Adrenal gland (tissue), 12 donors: Measurements from ENCODE around the gene STAB2. TPM values are rescaled to one million over a fixed set of nuclear protein-coding genes. Genes with fewer than 3 reads are reported as not detected.

Experiments
- DNase-seq, 7 donors: peaks; one replicate each; pipeline ENCODE4 v3.0.0-alpha.2; 2019 to 2020
- H3K27ac ChIP-seq, 5 donors: fragments of 200-600 bp; sonication (generic) in 4 of 5; 1 replicate in 3 of 5; 2 replicates in 2 of 5; pipeline versions ENCODE4 v1.5.1 to v1.8.0; 2016 to 2020; ENCODE audit warnings: mild to moderate bottlenecking in 1 of 5
- H3K27me3 ChIP-seq: fragments of 200-600 bp; 2 replicates; pipeline ENCODE4 v1.8.0; 2021
- H3K36me3 ChIP-seq, 2 donors: fragments of 200-600 bp; replicated peaks in 1 of 2; 1 replicate in 1 of 2; 2 replicates in 1 of 2; pipeline versions ENCODE4 v1.5.1 to v1.8.0; 2018 to 2022
- H3K4me1 ChIP-seq, 2 donors: fragments of 200-600 bp; replicated peaks in 1 of 2; 1 replicate in 1 of 2; 2 replicates in 1 of 2; pipeline versions ENCODE4 v1.5.1 to v1.8.0; 2018 to 2021
- H3K4me3 ChIP-seq, 4 donors: fragments of 200-600 bp; sonication (generic) in 3 of 4; one replicate each; pipeline ENCODE4 v1.5.1; 2016 to 2018
- H3K9me3 ChIP-seq, 3 donors: fragments of 200-600 bp; sonication (generic) in 1 of 3; replicated peaks in 1 of 3; 1 replicate in 2 of 3; 2 replicates in 1 of 3; pipeline versions ENCODE4 v1.5.1 to v1.8.0; 2016 to 2021
- CTCF ChIP-seq, 6 experiments: fragments of 450-650 bp in 4 of 6; fragments of 200-600 bp in 2 of 6; sonication (generic) in 1 of 6; IDR thresholded peaks; 1 replicate in 5 of 6; 2 replicates in 1 of 6; pipeline versions ENCODE4 v1.5.1 to v1.8.0; 2016 to 2021; ENCODE audit warnings: antibody characterized with exemption in 6 of 6, mild to moderate bottlenecking in 2 of 6, moderate library complexity in 1 of 6
- POLR2A ChIP-seq, 2 donors: fragments of 450-650 bp; IDR thresholded peaks; one replicate each; pipeline ENCODE4 v1.6.1; 2017; ENCODE audit warnings: antibody characterized with exemption in 2 of 2, mild to moderate bottlenecking in 2 of 2, moderate library complexity in 1 of 2
- WGBS, 4 donors: extraction: QIAGEN DNeasy Blood & Tissue Kit in 2 of 4; methylation state at CpG; one replicate each; pipeline versions ENCODE4 v1.1.5 to v1.1.7; 2013 to 2017; 5-methylcytosine and 5-hydroxymethylcytosine counted together
- intact Hi-C, 2 donors: fragments of 100-400 bp; cut with DNase I; formaldehyde crosslinking; loops; one replicate each; pipeline versions ENCODE4 v1.14.1 to v1.15.0; 2022 to 2023
- polyA plus RNA-seq, 3 donors: library from polyadenylated mRNA; stranded (reverse); fragments of 200-250 nt in 2 of 3; fragments of 350-450 nt in 1 of 3; fragmentation: Illumina TruSeq in 1 of 3; extraction: RNeasy Lipid Tissue Mini Kit (QIAGEN cat#74804) in 1 of 3; gene quantifications; one replicate each; pipeline ENCODE4 v1.2.3, GENCODE V29; 2013 to 2014
- total RNA-seq, 9 donors: library from RNA; depleted of rRNA in 4 of 9; stranded (reverse); fragments of >200 nt in 4 of 9; fragments of 120-200 nt in 1 of 9; fragmentation: NEBNext Ultra II Directional in 1 of 9; extraction: Animal tissue kit (Norgen Biotek cat#: 25700) in 1 of 9; gene quantifications; one replicate each; pipeline versions ENCODE4 v1.1.0 to v1.2.4, GENCODE V29; 2013 to 2023
- donor health status: healthy with polysubstance abuse.
- donor health status: Bipolar disorder and iron deficiency.
- donor health status: DM: yes; HTN: yes; CAD: no.
- donor health status: DM: no; HTN: no; CAD: no.
- donor health status: DM: no; HTN: no; CAD: no.
- donor health status: DM: yes; HTN: yes; CAD: no.

Gene STAB2
- total and polyA plus RNA-seq, 12 donors: 0.02 to 2.1 (median 0.27) TPM; not detected in 1

DNA sequence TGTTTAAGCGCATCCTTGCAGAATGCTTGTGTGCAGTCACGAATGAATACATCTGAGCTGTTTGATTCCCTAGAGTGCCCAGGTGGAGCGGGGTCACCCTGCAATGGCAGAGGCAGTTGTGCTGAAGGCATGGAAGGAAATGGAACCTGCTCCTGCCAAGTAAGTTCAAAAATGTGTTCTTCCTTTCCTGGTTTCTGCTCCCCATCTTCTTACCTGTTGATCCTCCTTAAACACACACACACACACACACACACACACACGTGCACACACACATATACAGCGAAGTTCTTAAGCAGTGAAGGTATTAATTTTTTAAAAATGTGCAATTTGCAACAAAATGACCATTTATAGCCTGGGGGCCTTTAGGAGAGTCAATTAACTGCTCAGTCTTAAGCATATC lies 33.3 kb downstream of the STAB2 start:
- H3K9me3 ChIP-seq: no peaks in the 10 kb centered on the region
- H3K4me1 ChIP-seq: no peaks in the 10 kb centered on the region
- TF ChIP-seq CTCF (IDR thresholded peaks at IDR 0.05): no peak
- no peak for TF ChIP-seq POLR2A (IDR thresholded peaks at IDR 0.05)
- H3K36me3 ChIP-seq: no peaks in the 10 kb centered on the region
- intact Hi-C loops: no loop called here
- no peak overlapping the region for H3K27ac ChIP-seq
- 74 to 84% (median 76%) methylated on average over 5 of the region's 5 CpGs for WGBS, 4 donors
- peaks cover 4% of the 10 kb centered on the region for H3K27me3 ChIP-seq
- DNase-seq: no peak
- no peak overlapping the region for H3K4me3 ChIP-seq

DNA sequence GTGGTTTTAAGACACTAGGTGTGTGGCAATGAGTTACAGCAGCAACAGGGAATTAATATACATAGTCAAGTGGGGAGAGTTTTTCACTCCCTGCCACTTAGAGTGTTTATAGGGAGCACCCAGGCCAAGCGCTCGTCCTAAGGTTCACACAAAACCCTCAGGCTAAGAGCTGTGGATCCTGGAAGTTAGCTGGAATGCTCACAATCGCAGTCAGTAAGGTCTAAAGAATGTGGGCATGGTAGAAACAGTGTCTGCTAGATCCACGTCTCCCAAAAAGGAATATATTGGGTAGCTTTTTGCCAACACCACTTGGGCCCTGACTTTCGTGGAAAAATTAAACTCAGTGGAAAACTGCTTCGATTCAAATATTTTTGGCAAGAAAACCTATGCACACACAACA lies 36.6 kb downstream of the STAB2 start:
- Histone ChIP-seq H3K4me1 (no peaks in the 10 kb centered on the region), H3K27me3 (peaks cover 4% of the 10 kb centered on the region), H3K4me3 (no peak overlapping the region), H3K36me3 (no peaks in the 10 kb centered on the region), H3K27ac (no peak overlapping the region), H3K9me3 (no peaks in the 10 kb centered on the region)
- WGBS, 4 donors: 79 to 86% (median 82%) methylated on average over 6 of the region's 6 CpGs
- no peak for DNase-seq
- intact Hi-C loops: no loop called here
- no peak for TF ChIP-seq CTCF (IDR thresholded peaks at IDR 0.05)
- no peak for TF ChIP-seq POLR2A (IDR thresholded peaks at IDR 0.05)

DNA sequence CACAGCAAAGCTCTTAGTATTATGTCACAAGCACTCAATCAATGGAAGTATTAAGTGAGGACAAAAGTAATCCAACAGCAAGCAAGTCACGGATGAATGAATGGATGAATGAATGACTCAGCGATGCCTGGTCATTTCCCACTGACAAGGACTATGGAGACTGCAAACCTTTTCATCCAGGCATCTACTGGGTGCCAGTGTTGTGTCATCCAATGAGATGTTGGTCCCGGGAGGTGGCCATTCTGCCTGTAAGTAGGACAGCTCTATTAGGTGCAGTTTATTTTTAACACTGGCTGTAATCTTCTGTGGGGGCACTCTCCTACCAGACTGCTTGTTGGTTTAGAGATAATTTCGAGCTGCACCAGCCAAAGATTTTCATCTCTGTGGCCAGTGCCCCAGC lies 39.4 kb downstream of the STAB2 start:
- TF ChIP-seq CTCF (IDR thresholded peaks at IDR 0.05) (peak in 4 of 6 experiments; percentile 22 to 59 (median 40)), POLR2A (IDR thresholded peaks at IDR 0.05) (no peak)
- WGBS, 4 donors: 19 to 83% (median 41%) methylated on average over 4 of the region's 4 CpGs
- intact Hi-C loops: no loop called here
- Histone ChIP-seq H3K27me3 (peaks cover 4% of the 10 kb centered on the region), H3K4me1 (no peaks in the 10 kb centered on the region), H3K9me3 (no peaks in the 10 kb centered on the region), H3K4me3 (no peak overlapping the region), H3K36me3 (no peaks in the 10 kb centered on the region), H3K27ac (no peak overlapping the region)
- DNase-seq: peak in 5 of 7 donors; percentile 30 to 88 (median 64)

DNA sequence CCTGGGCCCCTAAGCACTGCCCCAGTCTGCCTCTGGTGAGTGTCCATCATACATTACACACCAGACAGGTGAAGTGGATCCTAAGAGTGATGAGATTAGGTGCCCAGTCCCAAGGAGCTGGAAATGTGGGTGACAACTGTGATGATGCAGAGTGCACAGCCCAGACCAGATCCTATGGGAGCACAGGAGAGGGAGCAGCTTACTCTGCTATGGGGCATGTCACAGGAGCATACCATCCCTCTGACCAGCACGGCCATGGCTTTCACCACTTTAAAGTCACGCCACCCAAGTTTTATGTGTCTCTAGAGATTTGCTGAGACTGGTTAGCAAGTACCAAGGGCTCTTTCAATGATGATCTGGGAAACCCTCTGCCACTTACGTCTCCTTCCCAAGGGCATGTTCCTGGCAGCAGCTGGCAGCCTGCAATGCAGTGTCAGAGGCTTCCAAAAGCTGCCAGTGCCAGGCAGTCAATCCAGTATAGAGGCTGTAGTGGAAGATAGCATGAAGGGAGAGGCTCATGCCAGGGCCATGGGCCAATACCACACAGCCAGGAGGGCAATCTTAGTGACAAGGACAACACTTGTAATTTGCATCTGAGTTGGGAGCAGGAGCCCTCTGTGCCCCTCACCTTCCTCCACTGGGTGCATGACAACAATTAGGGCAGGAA lies 40.2 kb downstream of the STAB2 start:
- Histone ChIP-seq H3K4me1 (no peaks in the 10 kb centered on the region), H3K4me3 (no peak overlapping the region), H3K9me3 (no peaks in the 10 kb centered on the region), H3K27me3 (peaks cover 4% of the 10 kb centered on the region), H3K36me3 (no peaks in the 10 kb centered on the region), H3K27ac (no peak overlapping the region)
- TF ChIP-seq CTCF (IDR thresholded peaks at IDR 0.05): no peak
- no peak for TF ChIP-seq POLR2A (IDR thresholded peaks at IDR 0.05)
- intact Hi-C loops: no loop called here
- 56 to 68% (median 61%) methylated on average over 3 of the region's 3 CpGs for WGBS, 4 donors
- peak in 3 of 7 donors; percentile 19 to 43 (median 29) for DNase-seq
